Measurements from ENCODE around the gene AGPAT2. TPM values are rescaled to one million over a fixed set of nuclear protein-coding genes. Genes with fewer than 3 reads are reported as not detected.

AGPAT2 gene
- total RNA-seq, 1 experiment from 2014 or later = 73.5 TPM

DNA sequence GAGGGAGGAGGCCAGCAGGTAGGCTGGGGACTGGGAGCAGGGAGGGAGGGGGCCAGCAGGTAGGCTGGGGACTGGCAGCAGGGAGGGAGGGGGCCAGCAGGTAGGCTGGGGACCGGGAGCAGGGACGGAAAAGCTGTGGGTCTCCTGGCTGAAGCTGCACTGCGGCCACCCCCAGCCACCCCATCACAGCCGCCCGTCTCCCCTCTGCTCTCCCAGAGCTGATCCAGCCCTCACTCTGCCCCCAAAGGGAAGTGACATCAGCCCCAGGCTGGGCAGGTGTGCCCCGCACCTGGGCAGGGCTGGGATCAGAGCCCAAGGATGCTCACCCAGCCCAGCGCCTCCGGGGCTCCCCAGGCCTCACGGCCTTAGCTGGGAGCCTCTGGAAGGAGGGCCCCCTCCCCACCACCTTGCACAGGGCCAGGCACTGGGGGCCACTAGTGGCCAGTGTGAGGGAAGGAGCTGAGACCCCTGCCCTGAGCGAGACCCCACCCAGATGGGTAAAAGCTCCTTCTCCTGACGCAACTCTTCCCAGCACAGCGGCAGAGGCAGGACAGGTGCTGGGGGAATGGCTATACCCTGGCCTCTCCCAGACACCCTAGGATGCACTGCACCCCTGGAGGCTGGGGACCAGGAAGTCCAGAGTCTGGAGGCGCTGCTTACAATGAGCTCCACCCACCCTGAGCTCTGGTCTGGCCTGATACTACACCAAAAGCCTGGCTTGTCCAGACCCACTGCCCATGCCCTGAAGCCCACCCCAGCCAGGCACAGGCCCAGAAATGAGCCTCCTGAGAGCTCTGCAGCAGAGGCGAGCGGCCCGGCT lies 11.6 kb downstream of the AGPAT2 start:
- no peak for DNase-seq (ENCODE audit: low read depth)

DNA sequence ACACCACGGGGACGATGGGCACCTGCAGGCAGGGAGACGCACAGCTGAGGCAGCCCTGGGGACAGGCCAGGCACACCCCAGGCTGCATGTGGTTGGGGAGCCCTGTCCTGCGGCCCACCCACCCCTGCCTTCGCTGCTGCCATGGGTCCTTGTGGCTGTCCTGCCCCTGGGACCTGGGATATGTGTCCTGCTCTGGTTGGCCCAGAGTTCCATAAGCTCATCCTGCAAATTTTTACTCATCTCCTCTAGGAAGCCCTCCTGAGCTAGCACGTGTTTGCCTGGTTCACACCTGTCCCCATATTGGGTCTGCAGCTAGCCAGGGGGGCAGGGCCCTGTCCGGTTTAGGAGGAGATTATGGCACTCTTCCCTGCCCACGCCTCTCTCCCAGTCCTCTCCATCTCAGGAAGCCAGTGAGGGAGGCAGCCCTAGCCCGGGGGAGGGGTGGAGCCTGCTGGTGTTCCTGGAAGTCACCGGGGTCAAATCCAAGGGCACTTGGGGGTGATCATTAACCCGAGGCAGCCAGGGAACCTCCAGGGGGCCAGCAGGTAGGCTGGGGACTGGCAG lies 12.4 kb downstream of the AGPAT2 start:
- DNase-seq (ENCODE audit: low read depth) = no peak

DNA sequence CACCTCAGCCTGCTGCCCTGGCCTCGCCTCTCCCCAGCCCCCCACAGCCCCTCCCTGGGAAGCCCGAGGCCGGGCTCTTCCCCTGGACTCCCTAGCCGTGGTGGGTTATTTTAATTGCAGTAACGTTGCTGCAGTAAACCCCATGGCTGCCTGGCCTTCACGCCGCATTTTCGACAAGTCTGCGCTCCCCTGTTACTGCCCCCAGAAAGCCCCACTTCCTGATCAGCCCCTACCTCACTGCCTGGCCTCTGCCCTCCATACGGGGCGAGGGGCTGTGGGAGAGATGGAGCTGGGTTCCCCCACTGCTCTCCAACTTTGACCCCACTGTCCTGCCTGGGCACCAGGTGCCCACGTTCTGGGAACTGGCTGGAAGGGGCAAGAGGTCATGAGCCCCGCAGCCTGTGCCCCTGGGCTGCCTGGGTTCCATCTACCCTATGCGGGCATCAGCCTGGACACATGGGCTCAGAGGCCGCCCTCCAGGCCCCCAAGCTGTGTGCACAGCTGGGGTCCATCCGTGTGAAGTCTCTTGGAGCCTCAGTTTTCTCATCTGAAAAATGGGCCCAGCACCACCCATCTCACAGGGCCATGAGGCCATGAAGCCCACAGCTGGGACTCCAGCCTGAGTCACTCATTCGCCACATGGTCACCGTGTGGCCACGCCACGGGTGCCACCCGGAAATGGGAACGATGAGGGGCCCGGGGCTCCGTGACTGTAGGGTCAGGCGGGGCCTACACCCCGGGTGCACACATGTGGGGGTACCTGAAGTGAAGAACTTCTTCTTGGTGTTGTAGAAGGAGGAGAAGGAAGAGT lies 13.1 kb downstream of the AGPAT2 start:
- DNase-seq (ENCODE audit: low read depth) = no peak

- no peak for DNase-seq (ENCODE audit: low read depth)
These were observed 13.9 kb downstream of the AGPAT2 start for GRCh38 chr9:136673088-136673974.

GRCh38 chr9:136672431-136673087 lies 14.7 kb downstream of the AGPAT2 start:
- DNase-seq (ENCODE audit: low read depth) = no peak

DNA sequence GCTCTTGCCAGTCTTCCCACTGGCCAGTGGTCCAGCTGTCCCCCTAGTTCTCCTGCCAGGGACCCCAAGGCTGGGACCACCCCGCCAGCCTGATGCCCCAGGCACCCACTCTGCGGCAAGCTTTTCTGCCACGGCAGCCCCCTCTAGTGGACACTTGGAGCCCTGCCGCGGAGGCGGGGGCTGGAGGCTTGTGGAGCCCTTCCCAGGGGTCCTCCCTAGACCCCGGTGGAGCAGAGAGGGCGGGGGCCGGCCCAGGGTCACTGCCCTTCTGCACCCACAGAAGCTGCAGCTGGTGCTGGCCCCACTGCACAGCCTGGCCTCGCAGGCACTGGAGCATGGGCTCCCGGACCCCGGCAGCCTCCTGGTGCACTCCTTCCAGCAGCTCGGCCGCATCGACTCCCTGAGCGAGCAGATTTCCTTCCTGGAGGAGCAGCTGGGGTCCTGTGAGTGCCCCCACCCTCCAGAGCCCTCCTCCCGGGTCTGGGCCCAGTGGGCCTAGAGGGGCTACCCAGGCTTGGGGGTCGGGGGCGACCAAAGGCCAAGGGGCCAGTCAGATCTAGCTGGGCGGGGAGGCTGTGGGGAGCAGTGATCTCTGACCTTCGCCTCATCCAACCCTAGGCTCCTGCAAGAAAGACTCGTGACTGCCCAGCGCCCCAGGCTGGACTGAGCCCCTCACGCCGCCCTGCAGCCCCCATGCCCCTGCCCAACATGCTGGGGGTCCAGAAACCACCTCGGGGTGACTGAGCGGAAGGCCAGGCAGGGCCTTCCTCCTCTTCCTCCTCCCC lies 15.4 kb downstream of the AGPAT2 start:
- no peak for DNase-seq (ENCODE audit: low read depth)

- DNase-seq (ENCODE audit: low read depth) = no peak
These were observed 16.0 kb downstream of the AGPAT2 start for GRCh38 chr9:136671254-136671614.

DNA sequence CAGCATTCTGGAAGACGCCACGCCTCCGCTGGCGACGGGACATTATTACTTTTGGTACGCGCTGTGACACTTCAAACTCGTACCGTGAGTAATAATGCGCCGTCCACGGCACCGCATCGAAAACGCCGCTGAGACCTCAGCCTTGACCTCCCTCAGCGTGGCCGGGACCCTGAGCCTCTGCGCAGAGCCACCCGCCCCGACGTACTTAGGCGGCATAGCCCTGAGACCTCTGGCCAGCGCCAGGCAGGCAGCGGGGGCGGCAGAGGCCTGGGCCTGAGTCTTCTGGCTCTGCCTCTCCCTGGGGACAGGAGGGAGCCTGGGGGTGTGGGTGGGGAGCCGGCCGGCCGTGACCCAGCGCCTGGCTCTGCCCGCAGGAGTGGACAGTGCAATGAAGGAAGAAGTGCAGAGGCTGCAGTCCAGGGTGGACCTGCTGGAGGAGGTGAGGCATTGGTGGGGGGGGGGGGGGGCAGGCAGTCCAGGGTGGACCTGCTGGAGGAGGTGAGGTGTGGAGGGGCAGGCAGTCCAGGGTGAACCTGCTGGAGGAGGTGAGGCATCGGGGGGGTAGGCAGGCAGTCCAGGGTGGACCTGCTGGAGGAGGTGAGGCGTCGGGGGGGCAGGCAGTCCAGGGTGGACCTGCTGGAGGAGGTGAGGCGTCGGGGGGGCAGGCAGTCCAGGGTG lies 16.5 kb downstream of the AGPAT2 start:
- DNase-seq (ENCODE audit: low read depth) = no peak

GRCh38 chr9:136669791-136670464 lies 17.3 kb downstream of the AGPAT2 start:
- DNase-seq (ENCODE audit: low read depth) = no peak

DNA sequence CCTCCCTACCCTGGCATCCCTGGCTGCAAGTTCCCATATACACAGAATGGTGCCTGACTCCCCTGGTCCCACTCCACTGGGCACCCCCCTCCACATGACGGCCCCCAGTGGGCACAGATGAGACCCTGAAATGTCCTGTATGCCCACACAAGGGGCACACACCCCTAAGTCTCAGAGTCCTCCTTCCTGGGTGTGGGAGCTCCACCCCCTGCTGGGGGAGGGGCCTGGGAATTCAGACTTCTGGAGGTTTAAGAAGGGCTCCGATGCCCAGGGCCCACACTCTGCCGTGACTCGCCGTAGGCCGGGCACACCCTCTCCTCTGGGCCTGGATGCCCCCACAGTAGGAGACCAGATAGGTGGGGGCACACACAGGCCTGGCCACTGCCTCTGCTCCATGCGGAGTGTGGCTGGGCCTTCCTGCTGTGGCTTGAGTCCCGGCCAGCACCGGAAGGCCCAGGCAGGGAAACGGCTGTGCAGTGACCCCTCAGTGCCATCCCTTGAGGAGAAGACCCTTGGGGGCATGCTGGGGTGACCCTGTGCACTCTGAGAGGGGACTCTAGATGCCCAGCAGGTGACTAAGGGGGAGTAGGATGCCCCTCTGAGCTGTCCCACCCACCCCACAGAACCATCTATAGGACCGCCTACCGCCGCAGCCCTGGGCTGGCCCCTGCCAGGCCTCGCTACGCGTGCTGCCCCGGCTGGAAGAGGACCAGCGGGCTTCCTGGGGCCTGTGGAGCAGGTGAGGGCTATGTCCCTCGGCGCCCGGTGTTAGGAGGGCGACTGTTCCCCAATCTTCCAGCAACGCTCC lies 18.1 kb downstream of the AGPAT2 start:
- DNase-seq (ENCODE audit: low read depth) = no peak

DNA sequence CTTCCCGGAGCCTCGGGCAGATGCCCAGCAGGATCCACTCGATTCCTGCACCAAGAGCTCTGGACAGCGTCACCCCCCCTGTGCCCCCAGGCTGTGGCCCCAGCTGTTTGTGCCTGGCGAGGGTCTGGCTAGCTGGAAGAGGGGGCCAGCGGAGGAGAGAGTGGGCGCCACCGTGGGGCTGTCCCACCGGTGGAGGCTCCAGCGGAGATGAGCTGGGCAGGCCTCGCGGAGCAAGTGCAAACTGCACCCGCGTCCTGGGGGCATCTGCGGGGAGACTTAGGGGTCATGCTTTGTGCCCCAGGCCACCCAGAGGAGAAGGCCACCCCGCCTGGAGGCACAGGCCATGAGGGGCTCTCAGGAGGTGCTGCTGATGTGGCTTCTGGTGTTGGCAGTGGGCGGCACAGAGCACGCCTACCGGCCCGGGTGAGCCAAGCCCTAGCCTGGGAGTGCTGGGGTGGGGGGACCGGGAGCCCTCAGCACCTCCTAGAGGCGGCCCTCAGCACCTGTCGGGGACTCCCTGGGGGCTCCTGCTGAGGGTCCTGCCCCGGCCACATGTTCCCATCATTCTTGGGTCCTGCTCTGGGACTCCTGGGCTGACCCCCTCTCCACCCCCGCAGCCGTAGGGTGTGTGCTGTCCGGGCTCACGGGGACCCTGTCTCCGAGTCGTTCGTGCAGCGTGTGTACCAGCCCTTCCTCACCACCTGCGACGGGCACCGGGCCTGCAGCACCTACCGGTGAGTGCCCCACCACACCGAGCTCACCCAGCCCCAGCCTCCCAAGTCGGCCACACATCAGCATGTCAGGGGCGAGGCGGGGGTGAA lies 19.1 kb downstream of the AGPAT2 start:
- no peak for DNase-seq (ENCODE audit: low read depth)

- no peak for DNase-seq (ENCODE audit: low read depth)
These were observed 19.9 kb downstream of the AGPAT2 start for GRCh38 chr9:136667214-136667939.

DNA sequence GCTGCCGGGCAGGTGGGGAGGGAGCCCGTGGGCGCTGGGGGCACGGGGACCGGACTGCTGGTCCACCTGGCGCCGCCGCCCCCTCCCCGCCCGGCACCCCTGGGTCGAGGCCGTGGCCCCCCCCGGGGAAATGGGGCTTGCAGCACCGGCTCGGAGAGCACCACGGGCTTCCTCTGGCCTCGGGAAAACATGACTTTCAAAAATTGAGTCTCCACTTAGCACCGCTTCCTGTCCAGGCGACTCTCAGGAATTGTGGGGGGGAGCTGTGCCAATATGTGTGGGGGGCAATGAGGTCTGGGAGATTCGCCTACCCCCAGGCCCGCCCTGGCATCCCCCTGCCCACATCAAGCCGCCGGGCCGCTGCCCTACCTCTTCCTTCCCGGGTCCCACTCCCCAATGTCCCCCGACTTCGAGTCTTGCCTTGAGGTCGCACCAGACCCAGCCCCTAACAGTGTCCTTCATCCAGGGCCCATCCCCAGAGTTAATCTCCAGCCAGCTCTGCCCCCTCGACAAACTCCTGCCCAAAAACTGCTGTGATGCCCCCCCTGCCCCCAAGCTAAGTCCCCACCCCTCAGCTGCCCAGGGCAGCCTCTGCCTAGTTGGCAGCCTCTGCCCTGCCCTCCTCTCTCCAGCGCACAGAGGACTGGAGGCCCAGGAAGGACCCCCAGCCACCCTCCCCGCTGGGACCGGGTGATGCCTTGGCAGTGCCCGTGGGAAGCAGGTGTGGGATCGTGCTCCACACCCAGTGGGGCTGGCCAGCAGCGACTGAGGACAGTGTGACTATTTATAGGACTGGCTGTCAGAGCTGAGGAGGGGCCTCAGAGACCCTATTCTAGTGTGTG lies 20.7 kb downstream of the AGPAT2 start:
- no peak for DNase-seq (ENCODE audit: low read depth)

- DNase-seq (ENCODE audit: low read depth) = no peak
These were observed 21.4 kb downstream of the AGPAT2 start for GRCh38 chr9:136665704-136666371.

All from HT1080 (cell line).